SK-N-SH treated with all-trans-retinoic acid at 6 μM for 48 hours (cell line): ENCODE data around the gene DIPK1B.
"Not testable (repeated sequence)": the region's sequence is repeated elsewhere in the genome, so short reads cannot be mapped to it uniquely, and the experiment has no call there.

ENCODE experiments used
- ARNTL ChIP-seq: fragments of 450-650 bp; formaldehyde crosslinking; IDR thresholded peaks from 2 replicates; pipeline ENCODE4 v1.5.0; 2020; ENCODE audit warnings: low read depth, mild to moderate bottlenecking, moderate library complexity, borderline replicate concordance
- CREB5 ChIP-seq: fragments of 250-450 bp; sonication (Bioruptor Pico); IDR thresholded peaks from 2 replicates; pipeline ENCODE4 v1.5.1; 2020; ENCODE audit warnings: low read depth, mild to moderate bottlenecking, moderate library complexity
- CSRNP3 ChIP-seq: fragments of 250-450 bp; sonication (Bioruptor Pico); IDR thresholded peaks from 2 replicates; pipeline ENCODE4 v1.5.1; 2021; ENCODE audit warnings: mild to moderate bottlenecking, moderate library complexity
- ISL1 ChIP-seq: fragments of 250-450 bp; sonication (Bioruptor Pico); IDR thresholded peaks from 2 replicates; pipeline ENCODE4 v2.1.2; 2022; ENCODE audit warnings: mild to moderate bottlenecking, moderate library complexity
- OSR1 ChIP-seq: fragments of 250-450 bp; sonication (Bioruptor Pico); IDR thresholded peaks from 2 replicates; pipeline ENCODE4 v1.8.0; 2022; ENCODE audit warnings: moderate library complexity, mild to moderate bottlenecking, inconsistent platforms
- PATZ1 ChIP-seq: fragments of 250-450 bp; sonication (Bioruptor Pico); IDR thresholded peaks from 2 replicates; pipeline ENCODE4 v1.8.0; 2020; ENCODE audit warnings: mild to moderate bottlenecking, moderate library complexity, borderline replicate concordance
- RARB ChIP-seq: fragments of 250-450 bp; sonication (Bioruptor Pico); IDR thresholded peaks from 2 replicates; pipeline ENCODE4 v1.8.0; 2021; ENCODE audit warnings: mild to moderate bottlenecking, moderate library complexity
- SNAI2 ChIP-seq: fragments of 250-450 bp; sonication (Bioruptor Pico); IDR thresholded peaks from 2 replicates; pipeline ENCODE4 v1.5.0; 2020; ENCODE audit warnings: mild to moderate bottlenecking, moderate library complexity
- ZC3H10 ChIP-seq: fragments of 250-450 bp; sonication (Bioruptor Pico); IDR thresholded peaks from 2 replicates; pipeline ENCODE4 v1.5.1; 2021; ENCODE audit warnings: mild to moderate bottlenecking, moderate library complexity
- ZFP3 ChIP-seq: fragments of 250-450 bp; sonication (Bioruptor Pico); IDR thresholded peaks from 2 replicates; pipeline ENCODE4 v1.5.0; 2020; ENCODE audit warnings: mild to moderate bottlenecking, moderate library complexity
- ZFP30 ChIP-seq: fragments of 450-650 bp; formaldehyde crosslinking; IDR thresholded peaks from 2 replicates; pipeline ENCODE4 v1.5.0; 2022; ENCODE audit warnings: mild to moderate bottlenecking, moderate library complexity
- ZNF565 ChIP-seq: fragments of 450-650 bp; formaldehyde crosslinking; conservative IDR thresholded peaks from 2 replicates; pipeline ENCODE4 v1.5.0; 2020; ENCODE audit warnings: low read depth, mild to moderate bottlenecking, moderate library complexity
- ZNF70 ChIP-seq: fragments of 450-650 bp; formaldehyde crosslinking; IDR thresholded peaks from 2 replicates; pipeline ENCODE4 v1.5.0; 2020; ENCODE audit warnings: mild to moderate bottlenecking, moderate library complexity

- not testable (repeated sequence) for TF ChIP-seq SNAI2 (CRISPR knock-in tag); RARB (CRISPR knock-in tag); ZFP3 (CRISPR knock-in tag); ISL1 (CRISPR knock-in tag); ZC3H10; ZFP30; PATZ1 (CRISPR knock-in tag); OSR1 (CRISPR knock-in tag); ARNTL (CRISPR knock-in tag); CREB5 (CRISPR knock-in tag); ZNF70; CSRNP3 (CRISPR knock-in tag); ZNF565 (CRISPR knock-in tag)
These were observed 43.1 kb downstream of the DIPK1B start for GRCh38 chr9:136755302-136756133.
